Activated naive CD4-positive, alpha-beta T cell treated with anti-CD3 and anti-CD28 coated beads for 36 hours (primary cell): ENCODE measurements around the gene CBFA2T2. TPM values are rescaled to one million over a fixed set of nuclear protein-coding genes. Genes with fewer than 3 reads are reported as not detected.

Experiments used
- CTCF ChIA-PET: fragments of 350-600 bp; sonication (Branson Sonifier 250); formaldehyde crosslinking; loops from one replicate; lab custom pipeline; 2021; ENCODE audit warnings: antibody characterized with exemption; lab: Charles Lee
- DNase-seq: peaks from one replicate; pipeline ENCODE4 v3.0.0-alpha.2; 2020
- H3K27ac Mint-ChIP-seq: one replicate; pipeline ENCODE4 v1.8.0; 2021; ENCODE audit warnings: mild to moderate bottlenecking, mixed read lengths
- H3K27me3 Mint-ChIP-seq: one replicate; pipeline ENCODE4 v1.8.0; 2021; ENCODE audit warnings: low read depth, mixed read lengths
- H3K36me3 Mint-ChIP-seq: one replicate; pipeline ENCODE4 v1.8.0; 2021; ENCODE audit warnings: low read depth, mixed read lengths
- H3K4me1 Mint-ChIP-seq: one replicate; pipeline ENCODE4 v1.8.0; 2021; ENCODE audit warnings: low read depth, mixed read lengths
- H3K4me3 Mint-ChIP-seq: one replicate; pipeline ENCODE4 v1.8.0; 2021; ENCODE audit warnings: mild to moderate bottlenecking, moderate library complexity, mixed read lengths
- H3K9me3 Mint-ChIP-seq: one replicate; pipeline ENCODE4 v1.8.0; 2021; ENCODE audit warnings: mixed read lengths
- intact Hi-C: fragments of 100-400 bp; cut with micrococcal nuclease; formaldehyde crosslinking; loops from one replicate; pipeline ENCODE4 v1.15.1; 2023
- total RNA-seq, 2 experiments: library from RNA; stranded (reverse); gene quantifications; one replicate each; pipeline ENCODE4 v1.2.3, GENCODE V29; 2021

The CBFA2T2 gene
- total RNA-seq, 2 experiments from 2014 or later = 11.1 to 11.4 TPM

- no peak for DNase-seq
- Mint-ChIP-seq H3K27me3 (no peaks in the 10 kb centered on the region), H3K9me3 (no peaks in the 10 kb centered on the region), H3K4me1 (peaks cover 28% of the 10 kb centered on the region), H3K4me3 (no peak overlapping the region), H3K36me3 (no peaks in the 10 kb centered on the region), H3K27ac (no peak overlapping the region)
- intact Hi-C loops = no loop called here
- CTCF ChIA-PET = interaction anchor here (0.6 to 1.3 kb wide), 3 partner anchors 16 to 213 kb away, joined by 3 to 5 read pairs (median 3); no protein-coding TSS in a partner anchor
These were observed 181.0 kb downstream of the CBFA2T2 start for GRCh38 chr20:33670715-33671499.

- CTCF ChIA-PET = interaction anchor here (0.6 to 1.3 kb wide), 2 partner anchors 15 to 78 kb away, joined by 3 to 5 read pairs; no protein-coding TSS in a partner anchor
- Mint-ChIP-seq H3K9me3 (no peaks in the 10 kb centered on the region), H3K27ac (no peak overlapping the region), H3K36me3 (peaks cover 5% of the 10 kb centered on the region), H3K4me3 (no peak overlapping the region), H3K27me3 (no peaks in the 10 kb centered on the region), H3K4me1 (peaks cover 21% of the 10 kb centered on the region)
- no peak for DNase-seq
- intact Hi-C loops = no loop called here
These were observed 181.8 kb downstream of the CBFA2T2 start for GRCh38 chr20:33671573-33672288.

- intact Hi-C loops = no loop called here
- Mint-ChIP-seq H3K4me3 (peak overlapping the region; percentile 82), H3K9me3 (no peaks in the 10 kb centered on the region), H3K27ac (no peak overlapping the region), H3K4me1 (peaks cover 21% of the 10 kb centered on the region), H3K36me3 (peaks cover 11% of the 10 kb centered on the region), H3K27me3 (no peaks in the 10 kb centered on the region)
- no peak for DNase-seq
- CTCF ChIA-PET = interaction anchor here (1.3 kb wide), 1 partner anchor 14 kb away, joined by 5 read pairs; no protein-coding TSS in a partner anchor
These were observed 182.7 kb downstream of the CBFA2T2 start for GRCh38 chr20:33672426-33673113.

- H3K4me1 Mint-ChIP-seq = peaks cover 21% of the 10 kb centered on the region
- no peaks in the 10 kb centered on the region for H3K27me3 Mint-ChIP-seq
- peaks cover 16% of the 10 kb centered on the region for H3K36me3 Mint-ChIP-seq
- CTCF ChIA-PET = no interaction called here
- intact Hi-C loops = no loop called here
- no peaks in the 10 kb centered on the region for H3K9me3 Mint-ChIP-seq
- H3K27ac Mint-ChIP-seq = no peak overlapping the region
- peak overlapping the region; percentile 82 for H3K4me3 Mint-ChIP-seq
- no peak for DNase-seq
These were observed 183.2 kb downstream of the CBFA2T2 start for GRCh38 chr20:33673114-33673409.

- CTCF ChIA-PET = no interaction called here
- H3K9me3 Mint-ChIP-seq = no peaks in the 10 kb centered on the region
- peak overlapping the region; percentile 82 for H3K4me3 Mint-ChIP-seq
- intact Hi-C loops = loop anchor here (1.0 kb wide), 2 partner anchors 10 to 13 kb away; partner anchors contain the start of gene E2F1
- H3K27ac Mint-ChIP-seq = peak overlapping the region; percentile 52
- H3K36me3 Mint-ChIP-seq = peaks cover 22% of the 10 kb centered on the region
- H3K27me3 Mint-ChIP-seq = no peaks in the 10 kb centered on the region
- no peak for DNase-seq
- peaks cover 21% of the 10 kb centered on the region for H3K4me1 Mint-ChIP-seq
These were observed 183.8 kb downstream of the CBFA2T2 start for GRCh38 chr20:33673410-33674293.

- Mint-ChIP-seq H3K36me3 (peaks cover 30% of the 10 kb centered on the region), H3K4me3 (peak within 1 kb of the TSS; percentile 82), H3K27ac (peak within 1 kb of the TSS; percentile 52), H3K9me3 (no peaks in the 10 kb centered on the region), H3K4me1 (peaks cover 29% of the 10 kb centered on the region), H3K27me3 (no peaks in the 10 kb centered on the region)
- DNase-seq = peak; percentile 56
- intact Hi-C loops = loop anchor here (1.0 kb wide), 2 partner anchors 11 to 12 kb away; partner anchors contain the start of gene E2F1
- CTCF ChIA-PET = interaction anchor here (0.6 to 0.8 kb wide), 2 partner anchors 54 to 115 kb away, joined by 3 read pairs; no protein-coding TSS in a partner anchor
These were observed 184.6 kb downstream of the CBFA2T2 start, which contains the start of gene NECAB3 for GRCh38 chr20:33674294-33675135. TSS of gene NECAB3 (minus strand) at chr20:33674428. CDS start at chr20:33674352, 76 bp downstream.

- H3K36me3 Mint-ChIP-seq = peaks cover 38% of the 10 kb centered on the region
- peaks cover 38% of the 10 kb centered on the region for H3K4me1 Mint-ChIP-seq
- no peaks in the 10 kb centered on the region for H3K9me3 Mint-ChIP-seq
- CTCF ChIA-PET = interaction anchor here (0.6 to 0.8 kb wide), 2 partner anchors 53 to 114 kb away, joined by 3 read pairs; no protein-coding TSS in a partner anchor
- H3K27me3 Mint-ChIP-seq = no peaks in the 10 kb centered on the region
- H3K4me3 Mint-ChIP-seq = peak overlapping the region; percentile 41
- intact Hi-C loops = no loop called here
- no peak for DNase-seq
- H3K27ac Mint-ChIP-seq = no peak overlapping the region
These were observed 185.5 kb downstream of the CBFA2T2 start for GRCh38 chr20:33675136-33675959.

- Mint-ChIP-seq H3K36me3 (peaks cover 44% of the 10 kb centered on the region), H3K4me1 (peaks cover 45% of the 10 kb centered on the region), H3K4me3 (no peak overlapping the region), H3K27ac (no peak overlapping the region), H3K9me3 (no peaks in the 10 kb centered on the region), H3K27me3 (no peaks in the 10 kb centered on the region)
- DNase-seq = no peak
- intact Hi-C loops = no loop called here
- CTCF ChIA-PET = no interaction called here
These were observed 186.2 kb downstream of the CBFA2T2 start for GRCh38 chr20:33676121-33676520.

- Mint-ChIP-seq H3K4me1 (peaks cover 54% of the 10 kb centered on the region), H3K27ac (no peak overlapping the region), H3K27me3 (no peaks in the 10 kb centered on the region), H3K9me3 (no peaks in the 10 kb centered on the region), H3K4me3 (no peak overlapping the region), H3K36me3 (peaks cover 49% of the 10 kb centered on the region)
- CTCF ChIA-PET = interaction anchor here (5.5 kb wide), 1 partner anchor 9 kb away, joined by 36 read pairs; the partner anchor contains the start of gene ACTL10
- intact Hi-C loops = no loop called here
- DNase-seq = no peak
These were observed 187.1 kb downstream of the CBFA2T2 start for GRCh38 chr20:33676652-33677645.
